Breast epithelium (tissue), 3 donors: Measurements from ENCODE around the gene B4GAT1.

Experiments
- CTCF ChIP-seq, 3 donors: fragments of 450-650 bp; IDR thresholded peaks; one replicate each; pipeline ENCODE4 v1.5.1; 2016 to 2017; ENCODE audit warnings: antibody characterized with exemption in 3 of 3, mild to moderate bottlenecking in 3 of 3, moderate library complexity in 3 of 3
- POLR2A ChIP-seq: fragments of 450-650 bp; IDR thresholded peaks from one replicate; pipeline ENCODE4 v1.6.1; 2016; ENCODE audit warnings: antibody characterized with exemption, mild to moderate bottlenecking, moderate library complexity

DNA sequence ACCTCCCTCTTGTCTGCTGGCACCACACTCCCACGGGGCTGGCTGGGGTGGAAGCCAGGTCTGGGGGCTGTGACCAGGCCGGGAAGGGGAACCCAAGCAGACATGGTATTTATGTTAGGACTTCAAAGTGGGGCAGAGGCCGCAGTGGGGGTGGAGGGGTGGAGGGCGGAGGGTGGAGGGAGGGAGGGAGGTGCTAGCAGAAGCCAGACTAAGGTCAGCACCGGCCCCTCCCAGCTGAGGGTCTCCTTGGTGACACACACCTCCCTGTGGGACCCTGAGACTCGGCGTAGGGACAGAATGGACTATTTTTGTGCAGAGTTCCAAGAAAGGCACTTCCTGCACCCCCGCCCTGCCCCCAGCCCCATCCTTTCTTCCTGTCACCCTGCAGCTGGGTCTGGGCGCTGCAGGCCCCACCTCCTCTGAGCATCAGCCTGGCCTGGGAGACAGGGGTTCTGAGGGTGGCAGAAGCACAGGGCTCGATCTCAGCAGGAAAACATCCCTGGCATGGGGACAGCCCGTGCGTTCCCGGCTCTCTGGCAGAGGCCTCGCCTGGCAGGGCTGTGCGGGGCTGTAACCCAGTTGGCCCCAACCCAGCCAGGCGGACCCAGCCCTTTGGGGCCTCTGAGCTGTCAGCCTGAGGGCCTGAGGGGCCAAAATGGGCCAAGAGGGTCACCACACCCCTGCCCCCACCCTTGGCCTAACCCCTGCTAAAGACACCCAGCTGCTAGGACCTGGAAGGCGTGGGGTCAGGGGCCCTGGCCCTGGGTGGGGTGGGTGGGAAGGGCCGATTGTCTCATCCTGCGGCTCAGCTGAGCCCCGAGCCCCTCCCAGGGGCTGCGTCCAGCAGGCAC lies 20.9 kb downstream of the B4GAT1 start:
- TF ChIP-seq CTCF (IDR thresholded peaks at IDR 0.05) (no peak), POLR2A (no peak)
